Measurements from ENCODE around the gene USF3.

DNA sequence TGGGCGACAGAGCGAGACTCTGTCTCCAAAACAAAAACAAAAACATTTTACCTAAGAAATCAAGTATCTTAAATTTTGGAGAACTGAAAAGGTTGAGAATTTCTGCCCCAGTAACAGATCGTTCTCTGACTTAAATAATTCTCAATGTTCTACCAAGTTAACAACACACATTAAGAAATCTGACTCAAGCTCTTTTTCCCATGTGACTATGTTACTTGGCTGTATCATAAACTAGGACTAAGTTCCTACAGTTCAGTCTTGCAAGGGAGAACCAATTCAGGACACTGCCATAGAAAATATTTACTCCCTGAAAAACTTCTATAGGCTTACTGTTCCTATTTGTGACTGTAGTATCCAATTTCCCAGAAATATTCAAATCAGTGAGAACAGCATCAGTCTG lies 20.9 kb upstream of the USF3 start:
- TF ChIP-seq POLR2AphosphoS5 (IDR thresholded peaks at IDR 0.05), result no peak
- no peak for TF ChIP-seq CTCF (IDR thresholded peaks at IDR 0.05)
- no peak for TF ChIP-seq POLR2A (IDR thresholded peaks at IDR 0.05)
- TF ChIP-seq EP300 (IDR thresholded peaks at IDR 0.05; ENCODE audit: low read depth), result no peak
